Gastrocnemius medialis (tissue), 4 donors: ENCODE data around the gene SLC6A15. TPM values are rescaled to one million over a fixed set of nuclear protein-coding genes. Genes with fewer than 3 reads are reported as not detected.

Experiments
- ATAC-seq, 2 donors: fragments of 150-250 bp; one replicate each; pipeline ENCODE4 v1.9.1; 2016
- DNase-seq, 2 donors: peaks; one replicate each; pipeline ENCODE4 v3.0.0-alpha.2; 2019
- H3K27ac ChIP-seq, 4 donors: fragments of 200-600 bp; sonication (generic); 1 replicate in 1 of 4; 2 replicates in 3 of 4; pipeline ENCODE4 v1.5.1; 2016 to 2018; ENCODE audit warnings: mild to moderate bottlenecking in 2 of 4, moderate library complexity in 1 of 4
- H3K27me3 ChIP-seq, 3 donors: fragments of 200-600 bp; sonication (generic) in 2 of 3; 1 replicate in 1 of 3; 2 replicates in 2 of 3; pipeline versions ENCODE4 v1.5.1 to v1.6.0; 2016 to 2019; ENCODE audit warnings: mild to moderate bottlenecking in 1 of 3, moderate library complexity in 1 of 3
- H3K36me3 ChIP-seq, 2 donors: fragments of 200-600 bp; sonication (generic) in 1 of 2; one replicate each; pipeline ENCODE4 v1.5.1; 2017 to 2018
- H3K4me1 ChIP-seq, 2 donors: fragments of 200-600 bp; sonication (generic) in 1 of 2; one replicate each; pipeline ENCODE4 v1.5.1; 2016 to 2017; ENCODE audit warnings: mild to moderate bottlenecking in 2 of 2
- H3K4me3 ChIP-seq, 4 donors: fragments of 200-600 bp; sonication (generic) in 3 of 4; 1 replicate in 1 of 4; 2 replicates in 3 of 4; pipeline ENCODE4 v1.5.1; 2016 to 2019; ENCODE audit warnings: mild to moderate bottlenecking in 2 of 4
- H3K9me3 ChIP-seq, 3 donors: fragments of 200-600 bp; sonication (generic) in 2 of 3; 1 replicate in 1 of 3; 2 replicates in 2 of 3; pipeline ENCODE4 v1.5.1; 2016 to 2019
- CTCF ChIP-seq, 5 experiments: fragments of 450-650 bp in 3 of 5; fragments of 200-600 bp in 2 of 5; sonication (generic) in 2 of 5; IDR thresholded peaks in 4 of 5; conservative IDR thresholded peaks in 1 of 5; 1 replicate in 4 of 5; 2 replicates in 1 of 5; pipeline ENCODE4 v1.5.1; 2016 to 2019; ENCODE audit warnings: antibody characterized with exemption in 5 of 5, mild to moderate bottlenecking in 3 of 5, moderate library complexity in 3 of 5
- POLR2A ChIP-seq, 2 donors: fragments of 450-650 bp; IDR thresholded peaks; one replicate each; pipeline ENCODE4 v1.6.1; 2017; ENCODE audit warnings: antibody characterized with exemption in 2 of 2, mild to moderate bottlenecking in 2 of 2, moderate library complexity in 2 of 2
- in situ Hi-C, 4 donors: fragments of 200-750 bp; cut with MboI; loops; one replicate each; pipeline versions ENCODE4 v1.15.0 to v1.8.0; 2017; ENCODE audit warnings: low sequenced_read_pairs in 4 of 4
- intact Hi-C: fragments of 100-400 bp; cut with DNase I; formaldehyde crosslinking; loops from one replicate; pipeline ENCODE4 v1.15.1; 2023; ENCODE audit warnings: low total_unique reads
- total RNA-seq, 4 donors: library from RNA; depleted of rRNA; stranded (reverse); fragments of >200 nt; gene quantifications; one replicate each; pipeline versions ENCODE4 v1.1.0 to v1.2.3, GENCODE V29; 2016

SLC6A15 gene
- total RNA-seq, 4 donors from 2014 or later, result 0.51 to 0.91 TPM; not detected in 2

GRCh38 chr12:84816916-84817695, 95.5 kb downstream of the SLC6A15 start:
- no peaks in the 10 kb centered on the region for H3K4me1 ChIP-seq
- ATAC-seq, result no peak
- no peaks in the 10 kb centered on the region for H3K36me3 ChIP-seq
- TF ChIP-seq POLR2A (IDR thresholded peaks at IDR 0.05) (no peak), CTCF (IDR thresholded peaks at IDR 0.05 in 4 of 5, conservative IDR thresholded peaks at IDR 0.05 in 1 of 5) (no peak)
- H3K27ac ChIP-seq, result no peak overlapping the region
- intact Hi-C loops, result no loop called here
- in situ Hi-C loops, result no loop called here
- no peaks in the 10 kb centered on the region for H3K27me3 ChIP-seq
- no peak overlapping the region for H3K4me3 ChIP-seq
- no peaks in the 10 kb centered on the region for H3K9me3 ChIP-seq
- DNase-seq, result no peak

- in situ Hi-C loops, result no loop called here
- intact Hi-C loops, result no loop called here
- no peaks in the 10 kb centered on the region for H3K4me1 ChIP-seq
- no peaks in the 10 kb centered on the region for H3K9me3 ChIP-seq
- no peak overlapping the region for H3K4me3 ChIP-seq
- H3K27ac ChIP-seq, result no peak overlapping the region
- DNase-seq (no peak), ATAC-seq (no peak)
- H3K36me3 ChIP-seq, result no peaks in the 10 kb centered on the region
- TF ChIP-seq CTCF (IDR thresholded peaks at IDR 0.05 in 4 of 5, conservative IDR thresholded peaks at IDR 0.05 in 1 of 5) (no peak), POLR2A (IDR thresholded peaks at IDR 0.05) (no peak)
- H3K27me3 ChIP-seq, result no peaks in the 10 kb centered on the region
These were observed 97.8 kb downstream of the SLC6A15 start for GRCh38 chr12:84814664-84815245.

GRCh38 chr12:84813780-84814663, 98.6 kb downstream of the SLC6A15 start:
- H3K27me3 ChIP-seq, result no peaks in the 10 kb centered on the region

GRCh38 chr12:84811291-84811690, 101.3 kb downstream of the SLC6A15 start:
- no peak overlapping the region for H3K27ac ChIP-seq
- ATAC-seq (no peak), DNase-seq (no peak)
- no peaks in the 10 kb centered on the region for H3K27me3 ChIP-seq
- H3K9me3 ChIP-seq, result no peaks in the 10 kb centered on the region
- H3K4me3 ChIP-seq, result no peak overlapping the region
- in situ Hi-C loops, result no loop called here
- intact Hi-C loops, result no loop called here
- TF ChIP-seq CTCF (IDR thresholded peaks at IDR 0.05 in 4 of 5, conservative IDR thresholded peaks at IDR 0.05 in 1 of 5) (no peak), POLR2A (IDR thresholded peaks at IDR 0.05) (no peak)
- H3K4me1 ChIP-seq, result no peaks in the 10 kb centered on the region
- no peaks in the 10 kb centered on the region for H3K36me3 ChIP-seq

More at GRCh38 chr12:84813780-84814663, 98.6 kb downstream of the SLC6A15 start:
- Histone ChIP-seq H3K4me3 (no peak overlapping the region), H3K4me1 (no peaks in the 10 kb centered on the region), H3K27ac (no peak overlapping the region), H3K9me3 (no peaks in the 10 kb centered on the region), H3K36me3 (no peaks in the 10 kb centered on the region)
- intact Hi-C loops, result no loop called here
- no peak for DNase-seq
- in situ Hi-C loops, result no loop called here
- no peak for ATAC-seq
- TF ChIP-seq POLR2A (IDR thresholded peaks at IDR 0.05), result no peak
- TF ChIP-seq CTCF (IDR thresholded peaks at IDR 0.05 in 4 of 5, conservative IDR thresholded peaks at IDR 0.05 in 1 of 5), result no peak
